ENCODE results near the gene CDCA5. TPM values are rescaled to one million over a fixed set of nuclear protein-coding genes. Genes with fewer than 3 reads are reported as not detected.

Gene CDCA5
- total RNA-seq, 1 experiment from 2014 or later, result 72.1 TPM

GRCh38 chr11:65104628-65105027 lies 20.8 kb upstream of the CDCA5 start:
- ChIA-PET POLR2A (no interaction called here), CTCF (no interaction called here), RAD21 (ENCODE audit: low non-redundant PET in 1 of 2, low total read pairs in 2 of 2, uncharacterized antibody in 2 of 2, unreplicated experiment in 2 of 2) (no interaction called here)
- no peak for TF ChIP-seq MAX (IDR thresholded peaks at IDR 0.05)
- no peak for TF ChIP-seq ATF3 (IDR thresholded peaks at IDR 0.05)
- TF ChIP-seq SRF (IDR thresholded peaks at IDR 0.05; ENCODE audit: low read depth), result no peak
- TF ChIP-seq RAD21 (IDR thresholded peaks at IDR 0.05; ENCODE audit: low read depth), result no peak
- TF ChIP-seq JUND (IDR thresholded peaks at IDR 0.05), result no peak
- no peak for TF ChIP-seq ELF1 (IDR thresholded peaks at IDR 0.05; ENCODE audit: borderline replicate concordance, low read depth)
- TF ChIP-seq REST (IDR thresholded peaks at IDR 0.05; ENCODE audit: low read depth), result no peak
- no peak for TF ChIP-seq FOSL1 (IDR thresholded peaks at IDR 0.05; ENCODE audit: low read depth)
- TF ChIP-seq ZFX (IDR thresholded peaks at IDR 0.05), result no peak
- TF ChIP-seq TCF7L2 (IDR thresholded peaks at IDR 0.05; ENCODE audit: borderline replicate concordance, extremely low read depth, insufficient read depth, insufficient read length), result no peak
- TF ChIP-seq CEBPB (IDR thresholded peaks at IDR 0.05; ENCODE audit: low read depth), result no peak
- TF ChIP-seq SP1 (IDR thresholded peaks at IDR 0.05; ENCODE audit: low read depth), result no peak
- no peak for TF ChIP-seq EGR1 (IDR thresholded peaks at IDR 0.05; ENCODE audit: low read depth)
- TF ChIP-seq ZBTB33 (IDR thresholded peaks at IDR 0.05; ENCODE audit: extremely low read depth, insufficient replicate concordance, low read length), result no peak
- TF ChIP-seq YY1 (IDR thresholded peaks at IDR 0.05; ENCODE audit: extremely low read depth, insufficient replicate concordance, low read depth, low read length), result no peak
- Histone ChIP-seq H4K20me1 (ENCODE audit: insufficient read depth) (no peaks in the 10 kb centered on the region), H3K4me1 (ENCODE audit: control insufficient read depth in 1 of 2, insufficient read depth in 2 of 2, low read length in 2 of 2) (no peaks in the 10 kb centered on the region; a peak in 1 of 4 replicates), H3K4me3 (replicated peaks in 1 of 2; ENCODE audit: low read depth in 1 of 2, low read length in 2 of 2) (no peak overlapping the region), H3K9me3 (ENCODE audit: control insufficient read depth in 1 of 2, insufficient read depth in 1 of 2, low read depth in 1 of 2, low read length in 2 of 2) (no peaks in the 10 kb centered on the region), H3K27me3 (ENCODE audit: insufficient read depth, low read length) (no peaks in the 10 kb centered on the region), H3K27ac (ENCODE audit: low read depth, low read length) (no peak overlapping the region), H3K79me2 (ENCODE audit: insufficient read depth, low read length) (peaks cover 21% of the 10 kb centered on the region), H2AFZ (ENCODE audit: low read depth, low read length, poor library complexity, severe bottlenecking) (no peak overlapping the region), H3K9me2 (ENCODE audit: insufficient read depth) (no peaks in the 10 kb centered on the region), H3K4me2 (ENCODE audit: low read length) (no peak overlapping the region), H3K36me3 (ENCODE audit: control insufficient read depth in 1 of 2, insufficient read depth in 2 of 2, low read length in 2 of 2) (no peaks in the 10 kb centered on the region), H3K9ac (ENCODE audit: low read length) (no peak overlapping the region)
- ATAC-seq (no peak), DNase-seq (ENCODE audit: low read depth, low spot score) (no peak)
- intact Hi-C loops (cut with micrococcal nuclease), result no loop called here
- no TSS peak for BruUV-seq (replicated peaks)
